Tibial nerve (tissue), 4 donors: Measurements from ENCODE around the gene ISG20.

Experiments used
- CTCF ChIP-seq, 5 experiments: fragments of 200-600 bp in 3 of 5; fragments of 450-650 bp in 2 of 5; sonication (generic) in 3 of 5; IDR thresholded peaks; one replicate each; pipeline ENCODE4 v1.5.1; 2016 to 2019; ENCODE audit warnings: antibody characterized with exemption in 5 of 5, mild to moderate bottlenecking in 3 of 5, moderate library complexity in 2 of 5
- EP300 ChIP-seq, 2 donors: sonication (generic); formaldehyde crosslinking; IDR thresholded peaks; one replicate each; pipeline ENCODE4 v1.6.1; 2017; ENCODE audit warnings: antibody characterized with exemption in 2 of 2, mild to moderate bottlenecking in 1 of 2
- POLR2A ChIP-seq, 2 donors: fragments of 450-650 bp; IDR thresholded peaks; one replicate each; pipeline ENCODE4 v1.6.1; 2017; ENCODE audit warnings: antibody characterized with exemption in 2 of 2, mild to moderate bottlenecking in 2 of 2, moderate library complexity in 2 of 2

DNA sequence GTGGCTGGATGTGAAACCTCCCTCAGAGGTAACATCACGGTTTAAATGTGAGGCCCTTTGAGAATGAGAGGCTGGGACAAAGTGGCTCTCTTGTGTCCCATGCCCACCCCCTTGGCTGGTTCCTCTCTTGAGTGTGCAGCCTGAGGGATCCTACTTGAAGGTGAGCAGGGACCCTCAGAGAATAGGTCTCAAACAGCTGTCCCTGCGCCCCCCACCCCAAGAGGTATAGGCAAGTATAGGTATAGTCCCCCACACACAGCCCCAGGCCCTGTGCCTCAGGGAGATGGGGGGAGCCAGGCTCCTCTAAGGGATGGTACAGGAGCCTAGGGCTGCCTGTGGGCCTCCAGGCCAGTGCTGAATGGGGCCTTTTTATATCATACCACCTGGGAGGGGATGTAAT is 61.9 kb downstream of the ISG20 start:
- TF ChIP-seq CTCF (IDR thresholded peaks at IDR 0.05), result no peak
- TF ChIP-seq POLR2A (IDR thresholded peaks at IDR 0.05), result no peak
- no peak for TF ChIP-seq EP300 (IDR thresholded peaks at IDR 0.05)
